ENCODE measurements around the gene EP400.

DNA sequence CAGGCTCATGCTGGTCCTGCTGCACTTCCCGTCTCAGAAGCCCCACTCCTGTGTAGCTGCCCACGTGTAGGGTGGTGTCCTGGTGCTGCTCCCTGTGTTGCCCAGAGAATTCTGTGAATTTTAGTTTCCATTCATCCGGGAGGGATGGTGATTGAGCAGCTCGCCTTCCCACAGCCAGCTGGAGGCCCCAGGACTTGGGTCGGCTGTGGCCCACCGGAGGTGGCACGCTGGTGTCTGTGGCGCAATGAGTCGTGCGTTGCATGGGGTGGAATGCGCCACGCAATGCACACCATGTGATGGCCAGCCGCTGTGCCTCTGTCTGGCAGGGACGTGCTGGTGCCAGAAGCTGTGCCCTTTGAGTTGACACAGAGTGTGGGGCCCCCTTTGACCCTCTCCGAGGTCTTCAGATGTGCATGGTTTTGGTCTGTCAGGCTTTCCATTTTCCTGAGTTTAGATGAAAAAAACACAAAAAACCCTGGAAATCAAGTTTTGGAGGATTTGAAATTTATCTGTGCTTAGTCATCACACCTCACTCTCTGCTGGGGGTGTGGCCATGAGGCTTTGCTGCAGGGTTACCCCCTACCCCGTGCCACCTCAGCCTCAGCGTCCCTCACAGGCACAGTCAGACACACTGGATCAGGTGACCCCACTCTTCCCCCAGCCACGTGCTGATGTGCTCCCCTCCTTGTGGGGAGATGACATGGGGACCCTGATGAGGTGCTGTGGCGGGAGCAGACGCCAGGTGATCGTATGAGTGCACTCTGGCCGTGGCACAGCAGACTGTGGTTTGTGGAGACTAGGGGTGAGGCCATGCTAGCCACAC lies 64.6 kb downstream of the EP400 start:
- TF ChIP-seq, protein P1, sequence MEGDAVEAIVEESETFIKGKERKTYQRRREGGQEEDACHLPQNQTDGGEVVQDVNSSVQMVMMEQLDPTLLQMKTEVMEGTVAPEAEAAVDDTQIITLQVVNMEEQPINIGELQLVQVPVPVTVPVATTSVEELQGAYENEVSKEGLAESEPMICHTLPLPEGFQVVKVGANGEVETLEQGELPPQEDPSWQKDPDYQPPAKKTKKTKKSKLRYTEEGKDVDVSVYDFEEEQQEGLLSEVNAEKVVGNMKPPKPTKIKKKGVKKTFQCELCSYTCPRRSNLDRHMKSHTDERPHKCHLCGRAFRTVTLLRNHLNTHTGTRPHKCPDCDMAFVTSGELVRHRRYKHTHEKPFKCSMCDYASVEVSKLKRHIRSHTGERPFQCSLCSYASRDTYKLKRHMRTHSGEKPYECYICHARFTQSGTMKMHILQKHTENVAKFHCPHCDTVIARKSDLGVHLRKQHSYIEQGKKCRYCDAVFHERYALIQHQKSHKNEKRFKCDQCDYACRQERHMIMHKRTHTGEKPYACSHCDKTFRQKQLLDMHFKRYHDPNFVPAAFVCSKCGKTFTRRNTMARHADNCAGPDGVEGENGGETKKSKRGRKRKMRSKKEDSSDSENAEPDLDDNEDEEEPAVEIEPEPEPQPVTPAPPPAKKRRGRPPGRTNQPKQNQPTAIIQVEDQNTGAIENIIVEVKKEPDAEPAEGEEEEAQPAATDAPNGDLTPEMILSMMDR (conservative IDR thresholded peaks at IDR 0.05 in 1 of 2, IDR thresholded peaks at IDR 0.05 in 1 of 2; ENCODE audit: low read depth in 1 of 2, low read length in 2 of 2): no peak
- TF ChIP-seq EZH2 (IDR thresholded peaks at IDR 0.05; ENCODE audit: low read length, missing control alignments): no peak
